ENCODE measurements around the gene CCNT2. TPM values are rescaled to one million over a fixed set of nuclear protein-coding genes. Genes with fewer than 3 reads are reported as not detected.

CCNT2 gene
- total RNA-seq, 6 experiments from 2014 or later = 13.2 to 23.6 (median 17.5) TPM

DNA sequence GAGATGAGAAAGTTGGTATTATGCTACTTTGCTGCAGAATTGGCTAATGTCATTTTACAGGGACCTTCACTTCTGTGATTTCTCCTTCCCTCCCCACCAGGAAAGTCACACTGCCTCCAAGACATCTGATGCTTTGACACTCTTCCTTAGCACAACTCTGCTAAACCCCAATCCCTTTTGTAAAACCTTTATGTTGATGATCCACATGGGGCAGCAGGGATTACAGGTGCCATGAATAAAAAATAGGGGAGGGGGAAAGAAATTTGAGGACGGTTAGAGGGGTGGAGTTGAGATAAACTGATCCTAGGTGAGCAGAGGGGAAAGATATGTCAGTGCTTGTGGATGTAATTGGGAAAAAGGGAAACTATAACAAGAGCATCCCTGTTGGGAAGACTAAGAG is 26.4 kb downstream of the CCNT2 start:
- peaks cover 0 to 53% (median 10%) of the 10 kb centered on the region in 4 donors for H3K36me3 ChIP-seq
- DNase-seq (no peak), ATAC-seq (no peak)
- no peaks in the 10 kb centered on the region for H3K9me3 ChIP-seq
- H3K27ac ChIP-seq = no peak overlapping the region
- no peaks in the 10 kb centered on the region for H3K4me1 ChIP-seq
- intact Hi-C loops (cut with DNase I) = no loop called here
- TF ChIP-seq, protein P1, sequence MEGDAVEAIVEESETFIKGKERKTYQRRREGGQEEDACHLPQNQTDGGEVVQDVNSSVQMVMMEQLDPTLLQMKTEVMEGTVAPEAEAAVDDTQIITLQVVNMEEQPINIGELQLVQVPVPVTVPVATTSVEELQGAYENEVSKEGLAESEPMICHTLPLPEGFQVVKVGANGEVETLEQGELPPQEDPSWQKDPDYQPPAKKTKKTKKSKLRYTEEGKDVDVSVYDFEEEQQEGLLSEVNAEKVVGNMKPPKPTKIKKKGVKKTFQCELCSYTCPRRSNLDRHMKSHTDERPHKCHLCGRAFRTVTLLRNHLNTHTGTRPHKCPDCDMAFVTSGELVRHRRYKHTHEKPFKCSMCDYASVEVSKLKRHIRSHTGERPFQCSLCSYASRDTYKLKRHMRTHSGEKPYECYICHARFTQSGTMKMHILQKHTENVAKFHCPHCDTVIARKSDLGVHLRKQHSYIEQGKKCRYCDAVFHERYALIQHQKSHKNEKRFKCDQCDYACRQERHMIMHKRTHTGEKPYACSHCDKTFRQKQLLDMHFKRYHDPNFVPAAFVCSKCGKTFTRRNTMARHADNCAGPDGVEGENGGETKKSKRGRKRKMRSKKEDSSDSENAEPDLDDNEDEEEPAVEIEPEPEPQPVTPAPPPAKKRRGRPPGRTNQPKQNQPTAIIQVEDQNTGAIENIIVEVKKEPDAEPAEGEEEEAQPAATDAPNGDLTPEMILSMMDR (IDR thresholded peaks at IDR 0.05) = no peak
- no peaks in the 10 kb centered on the region for H3K27me3 ChIP-seq
- H3K4me3 ChIP-seq = no peak overlapping the region
- WGBS (ENCODE audit: insufficient coverage, low coverage, low lambda C conversion rate, missing lambda C conversion rate) = 88% methylated on average over 1 of the region's 1 CpG

DNA sequence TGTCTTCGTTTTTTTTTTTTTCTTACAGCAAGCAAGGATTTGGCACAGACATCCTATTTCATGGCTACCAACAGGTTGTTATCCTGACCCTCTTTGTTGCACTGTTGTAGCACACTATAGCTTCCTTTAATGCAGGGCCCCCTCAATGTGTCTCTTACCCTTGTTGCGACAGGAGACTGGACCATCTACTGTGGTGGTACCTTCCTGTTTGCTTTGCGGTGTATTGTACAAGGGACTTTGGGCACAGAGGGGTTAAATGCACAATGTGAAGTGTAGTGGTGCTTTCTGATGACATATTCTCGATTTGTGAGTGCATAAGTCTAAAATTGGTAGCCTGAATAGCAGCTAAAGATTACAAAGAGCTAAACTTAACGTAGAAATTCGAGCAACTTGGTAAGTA is 27.5 kb downstream of the CCNT2 start:
- no peak for DNase-seq
- intact Hi-C loops (cut with DNase I) = no loop called here
- peaks cover 0 to 49% (median 11%) of the 10 kb centered on the region in 4 donors for H3K36me3 ChIP-seq
- no peak overlapping the region for H3K4me3 ChIP-seq
- ATAC-seq = no peak
- no peak for TF ChIP-seq POLR2A (IDR thresholded peaks at IDR 0.05)
- TF ChIP-seq, protein P1 (IDR thresholded peaks at IDR 0.05) = no peak
- 78% methylated on average over 6 of the region's 6 CpGs for WGBS (ENCODE audit: insufficient coverage, low coverage, low lambda C conversion rate, missing lambda C conversion rate)
- H3K9me3 ChIP-seq = no peaks in the 10 kb centered on the region
- H3K27ac ChIP-seq = no peak overlapping the region
- no peaks in the 10 kb centered on the region for H3K27me3 ChIP-seq
- no peaks in the 10 kb centered on the region for H3K4me1 ChIP-seq

DNA sequence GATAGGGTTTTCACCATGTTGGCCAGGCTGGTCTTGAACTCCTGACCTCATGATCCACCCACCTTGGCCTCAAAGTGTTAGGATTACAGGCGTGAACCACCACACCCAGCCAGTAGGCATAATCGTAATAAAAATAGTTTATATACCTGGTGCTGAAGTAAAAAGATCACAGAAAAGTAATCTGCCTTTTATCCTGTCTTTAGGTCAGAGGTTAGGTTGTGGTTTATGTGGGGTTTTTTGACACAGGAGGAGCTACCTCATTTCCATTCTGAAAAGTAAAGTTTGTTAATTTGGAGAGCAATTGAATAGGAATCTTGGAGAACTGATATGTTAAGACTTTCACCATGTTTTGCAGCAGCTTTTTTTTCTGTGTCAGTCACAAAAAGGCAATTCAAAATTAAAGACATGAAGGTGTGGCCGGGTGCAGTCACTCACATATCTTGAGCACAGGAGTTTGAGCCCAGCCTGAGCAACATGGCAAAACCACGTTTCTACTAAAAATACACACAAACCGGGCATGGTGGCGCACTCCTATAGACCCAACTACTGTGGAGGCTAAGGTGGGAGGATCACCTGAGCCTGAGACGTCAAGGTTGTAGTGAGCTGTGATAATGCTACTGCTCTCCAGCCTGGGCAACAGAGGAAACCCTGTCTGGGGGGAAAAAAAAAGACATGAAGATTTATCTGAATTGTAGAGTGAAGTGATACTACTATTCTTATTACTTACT is 31.5 kb downstream of the CCNT2 start:
- Histone ChIP-seq H3K4me1 (no peaks in the 10 kb centered on the region), H3K27me3 (no peaks in the 10 kb centered on the region), H3K4me3 (no peak overlapping the region), H3K9me3 (no peaks in the 10 kb centered on the region), H3K36me3 (peaks cover 0 to 56% (median 25%) of the 10 kb centered on the region in 4 donors), H3K27ac (no peak overlapping the region)
- TF ChIP-seq, protein P1 (IDR thresholded peaks at IDR 0.05) = no peak
- no peak for TF ChIP-seq POLR2A (IDR thresholded peaks at IDR 0.05)
- no peak for DNase-seq
- 68% methylated on average over 6 of the region's 7 CpGs for WGBS (ENCODE audit: insufficient coverage, low coverage, low lambda C conversion rate, missing lambda C conversion rate)
- intact Hi-C loops (cut with DNase I) = no loop called here
- ATAC-seq = no peak

DNA sequence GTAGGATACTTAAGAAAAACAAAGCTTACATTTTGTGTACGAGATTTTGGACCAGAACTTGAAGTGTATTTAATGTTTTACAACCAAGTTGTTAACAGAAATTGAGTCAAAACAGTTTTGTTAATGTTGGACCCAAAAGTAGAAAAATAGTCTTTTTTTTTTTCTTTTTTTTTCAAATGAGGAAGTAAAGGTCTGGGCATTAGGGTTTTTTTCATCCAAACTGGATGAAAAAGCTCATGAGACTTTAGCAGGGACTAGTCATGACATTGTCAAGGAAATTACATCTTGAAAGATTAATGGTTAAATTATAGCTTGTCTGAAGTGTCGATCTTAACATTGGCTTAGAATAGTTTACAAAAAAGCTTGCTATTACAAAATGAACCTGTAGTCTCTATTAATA is 32.3 kb downstream of the CCNT2 start:
- Histone ChIP-seq H3K4me1 (no peaks in the 10 kb centered on the region), H3K36me3 (peaks cover 3 to 59% (median 24%) of the 10 kb centered on the region in 4 donors), H3K27ac (no peak overlapping the region), H3K4me3 (no peak overlapping the region), H3K9me3 (no peaks in the 10 kb centered on the region), H3K27me3 (no peaks in the 10 kb centered on the region)
- no peak for DNase-seq
- no peak for TF ChIP-seq POLR2A (IDR thresholded peaks at IDR 0.05)
- intact Hi-C loops (cut with DNase I) = no loop called here
- ATAC-seq = no peak
- WGBS (ENCODE audit: insufficient coverage, low coverage, low lambda C conversion rate, missing lambda C conversion rate) = 90% methylated on average over 2 of the region's 2 CpGs

DNA sequence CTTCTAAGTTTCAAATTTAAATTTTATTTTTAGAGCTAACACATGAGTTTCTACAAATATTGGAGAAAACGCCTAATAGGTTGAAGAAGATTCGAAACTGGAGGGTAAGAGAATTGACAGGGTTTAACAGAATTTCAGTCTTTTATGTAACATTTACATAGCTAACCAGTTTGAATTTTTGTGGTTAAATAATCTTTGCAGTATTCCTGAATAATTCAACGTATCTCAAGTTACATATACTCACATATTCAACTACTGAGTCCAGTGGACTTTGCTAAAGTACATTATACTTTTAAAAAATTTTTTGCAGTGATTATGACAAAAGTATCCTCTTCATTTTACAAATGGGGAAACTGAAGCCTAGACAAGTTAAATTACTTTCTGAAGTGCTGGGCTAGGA is 34.0 kb downstream of the CCNT2 start:
- peaks cover 6 to 58% (median 26%) of the 10 kb centered on the region in 4 donors for H3K36me3 ChIP-seq
- H3K9me3 ChIP-seq = no peaks in the 10 kb centered on the region
- intact Hi-C loops (cut with DNase I) = no loop called here
- no peak overlapping the region for H3K27ac ChIP-seq
- TF ChIP-seq, protein P1 (IDR thresholded peaks at IDR 0.05) = no peak
- TF ChIP-seq POLR2A (IDR thresholded peaks at IDR 0.05) = no peak
- H3K4me1 ChIP-seq = no peaks in the 10 kb centered on the region
- 93% methylated on average over 3 of the region's 3 CpGs for WGBS (ENCODE audit: insufficient coverage, low coverage, low lambda C conversion rate, missing lambda C conversion rate)
- no peak for ATAC-seq
- H3K27me3 ChIP-seq = no peaks in the 10 kb centered on the region
- H3K4me3 ChIP-seq = no peak overlapping the region
- DNase-seq = no peak
